Psoas muscle (tissue), 8 donors: ENCODE data around the gene INPP5E. TPM values are rescaled to one million over a fixed set of nuclear protein-coding genes. Genes with fewer than 3 reads are reported as not detected.

ENCODE experiments used
- ATAC-seq, 4 donors: fragments of 200-7000 bp; cut with Tn5 transposase; one replicate each; pipeline ENCODE4 v1.9.1; 2020; ENCODE audit warnings: moderate library complexity in 3 of 4, mild to moderate bottlenecking in 2 of 4
- DNase-seq, 2 donors: peaks; one replicate each; pipeline ENCODE4 v3.0.0-alpha.2; 2020
- H3K27ac ChIP-seq: fragments of 200-600 bp; one replicate; pipeline ENCODE4 v1.8.0; 2022
- H3K27me3 ChIP-seq, 3 donors: fragments of 200-600 bp in 1 of 3; one replicate each; pipeline versions ENCODE4 v1.6.1 to v1.8.0; 2013 to 2022; ENCODE audit warnings: low read length in 2 of 3, mild to moderate bottlenecking in 2 of 3, moderate library complexity in 1 of 3; ENCODE audit not compliant: insufficient read depth in 3 of 3
- H3K36me3 ChIP-seq, 2 donors: fragments of 200-600 bp in 1 of 2; one replicate each; pipeline versions ENCODE4 v1.6.1 to v1.8.0; 2013 to 2022; ENCODE audit warnings: low read depth in 1 of 2, mild to moderate bottlenecking in 1 of 2, moderate library complexity in 1 of 2; ENCODE audit not compliant: insufficient read depth in 1 of 2
- H3K4me1 ChIP-seq: fragments of 200-600 bp; one replicate; pipeline ENCODE4 v1.8.0; 2022
- H3K4me3 ChIP-seq: fragments of 200-600 bp; one replicate; pipeline ENCODE4 v1.8.0; 2022; ENCODE audit warnings: mild to moderate bottlenecking
- H3K9me3 ChIP-seq: fragments of 200-600 bp; one replicate; pipeline ENCODE4 v1.8.0; 2022
- WGBS, 3 donors: extraction: QIAGEN DNeasy Blood & Tissue Kit; methylation state at CpG; one replicate each; pipeline versions ENCODE4 v1.1.6 to v1.1.7; 2013; 5-methylcytosine and 5-hydroxymethylcytosine counted together
- intact Hi-C, 2 donors: fragments of 100-400 bp; cut with DNase I; formaldehyde crosslinking; loops; one replicate each; pipeline versions ENCODE4 v1.11.0 to v1.14.2; 2022
- polyA plus RNA-seq, 3 donors: library from polyadenylated mRNA; stranded (reverse); fragments of 200-250 nt; gene quantifications; one replicate each; pipeline ENCODE4 v1.2.3, GENCODE V29; 2013
- total RNA-seq, 4 donors: library from RNA; stranded (reverse); fragmentation: NEBNext Ultra II Directional in 2 of 4; extraction: Animal tissue kit (Norgen Biotek cat#: 25700) in 2 of 4; gene quantifications; one replicate each; pipeline versions ENCODE4 v1.2.1 to v1.2.4, GENCODE V29; 2021 to 2023
- TF ChIP-seq, protein P1 (sequence below): fragments of 200-600 bp; IDR thresholded peaks from one replicate; pipeline ENCODE4 v1.8.0; 2022; ENCODE audit warnings: antibody characterized with exemption
- donor health status: healthy with polysubstance abuse.
- donor health status: DM: no; HTN: no; CAD: no; lungs with moderate emphysema.
- donor health status: Bipolar disorder and iron deficiency.
- donor health status: healthy.
- donor health status: DM: yes; HTN: yes; CAD: no.
- donor health status: DM: no; HTN: no; CAD: no.
- donor health status: DM: no; HTN: no; CAD: no.
- donor health status: DM: yes; HTN: yes; CAD: no.

Gene INPP5E
- total and polyA plus RNA-seq, 7 donors: 4.7 to 9.6 (median 5.3) TPM

GRCh38 chr9:136441191-136441680 lies 1.6 kb upstream of the INPP5E start:
- peaks cover 0 to 64% of the 10 kb centered on the region in 2 donors for H3K36me3 ChIP-seq
- 87 to 89% (median 88%) methylated on average over 15 of the region's 15 CpGs for WGBS, 3 donors
- no peak overlapping the region for H3K27ac ChIP-seq

DNA sequence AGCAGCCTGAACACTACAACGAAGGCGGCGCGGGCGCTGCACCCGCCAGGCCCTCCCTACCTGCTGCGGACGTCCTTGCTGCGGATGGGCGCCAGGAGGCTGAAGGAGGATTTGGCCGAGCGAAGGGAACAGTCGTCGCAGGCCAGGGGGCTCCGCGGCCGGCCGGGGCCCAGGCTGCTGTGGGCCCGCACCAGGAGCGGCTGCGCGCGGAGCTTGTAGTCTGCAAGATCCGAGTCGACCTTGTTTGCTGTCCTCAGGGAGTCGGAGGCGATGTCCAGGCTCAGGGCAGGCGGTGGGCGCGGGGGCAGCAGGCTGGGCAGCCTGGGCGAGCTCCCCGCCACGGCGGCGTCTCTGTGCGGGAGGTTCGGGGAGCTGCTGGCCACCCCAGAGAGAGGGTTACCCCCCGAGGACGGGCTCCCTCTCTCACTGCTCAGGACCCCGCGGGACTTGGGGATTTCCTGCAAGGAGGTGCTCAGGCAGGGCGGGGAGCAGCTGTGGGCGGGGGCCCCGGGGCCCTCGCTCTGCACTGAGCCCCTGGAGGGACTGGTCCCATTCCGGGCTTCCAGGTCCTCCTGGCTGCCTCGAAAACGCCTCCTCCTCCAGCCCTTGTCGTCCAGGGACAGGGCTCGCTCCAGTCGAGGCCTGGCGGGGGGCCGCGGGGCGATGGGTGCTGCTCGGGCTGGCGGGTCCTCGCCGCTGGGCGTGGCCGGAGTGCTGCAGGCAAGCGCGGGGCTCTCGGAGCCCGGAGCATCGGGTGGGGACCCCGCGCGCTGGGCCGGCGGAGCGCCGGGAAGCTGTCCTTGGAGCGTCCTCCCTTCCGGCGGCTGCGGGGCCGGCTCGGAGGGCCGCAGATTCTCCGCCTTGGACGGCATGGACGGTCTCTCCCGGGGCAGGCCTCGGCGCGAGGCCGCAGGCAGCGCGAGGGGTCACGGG lies 831 bp downstream of the INPP5E start:
- intact Hi-C loops: no loop called here

More at GRCh38 chr9:136441191-136441680, 1.6 kb upstream of the INPP5E start:
- intact Hi-C loops: loop anchor here in 1 of 2 donors (5.0 kb wide), 1 partner anchor 36 kb away; no protein-coding TSS in a partner anchor
- TF ChIP-seq, protein P1, sequence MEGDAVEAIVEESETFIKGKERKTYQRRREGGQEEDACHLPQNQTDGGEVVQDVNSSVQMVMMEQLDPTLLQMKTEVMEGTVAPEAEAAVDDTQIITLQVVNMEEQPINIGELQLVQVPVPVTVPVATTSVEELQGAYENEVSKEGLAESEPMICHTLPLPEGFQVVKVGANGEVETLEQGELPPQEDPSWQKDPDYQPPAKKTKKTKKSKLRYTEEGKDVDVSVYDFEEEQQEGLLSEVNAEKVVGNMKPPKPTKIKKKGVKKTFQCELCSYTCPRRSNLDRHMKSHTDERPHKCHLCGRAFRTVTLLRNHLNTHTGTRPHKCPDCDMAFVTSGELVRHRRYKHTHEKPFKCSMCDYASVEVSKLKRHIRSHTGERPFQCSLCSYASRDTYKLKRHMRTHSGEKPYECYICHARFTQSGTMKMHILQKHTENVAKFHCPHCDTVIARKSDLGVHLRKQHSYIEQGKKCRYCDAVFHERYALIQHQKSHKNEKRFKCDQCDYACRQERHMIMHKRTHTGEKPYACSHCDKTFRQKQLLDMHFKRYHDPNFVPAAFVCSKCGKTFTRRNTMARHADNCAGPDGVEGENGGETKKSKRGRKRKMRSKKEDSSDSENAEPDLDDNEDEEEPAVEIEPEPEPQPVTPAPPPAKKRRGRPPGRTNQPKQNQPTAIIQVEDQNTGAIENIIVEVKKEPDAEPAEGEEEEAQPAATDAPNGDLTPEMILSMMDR: no peak
- Histone ChIP-seq H3K27me3 (no peaks in the 10 kb centered on the region), H3K4me1 (peaks cover 26% of the 10 kb centered on the region), H3K4me3 (no peak overlapping the region), H3K9me3 (no peaks in the 10 kb centered on the region)
- no peak for DNase-seq
- no peak for ATAC-seq

GRCh38 chr9:136437839-136438547 lies 1.7 kb downstream of the INPP5E start:
- no peak for ATAC-seq
- no peak for DNase-seq
- H3K27me3 ChIP-seq: no peaks in the 10 kb centered on the region
- no peaks in the 10 kb centered on the region for H3K9me3 ChIP-seq
- H3K27ac ChIP-seq: no peak overlapping the region
- H3K4me3 ChIP-seq: peak overlapping the region; percentile 95
- H3K4me1 ChIP-seq: peaks cover 26% of the 10 kb centered on the region
- TF ChIP-seq, protein P1: no peak
- 52 to 54% (median 53%) methylated on average over 37 of the region's 37 CpGs for WGBS, 3 donors
- H3K36me3 ChIP-seq: peaks cover 0 to 39% of the 10 kb centered on the region in 2 donors
- intact Hi-C loops: no loop called here

More for the DNA sequence above, 831 bp downstream of the INPP5E start:
- no peak for DNase-seq
- peaks cover 0 to 45% of the 10 kb centered on the region in 2 donors for H3K36me3 ChIP-seq
- H3K27me3 ChIP-seq: no peaks in the 10 kb centered on the region
- TF ChIP-seq, protein P1: no peak
- no peaks in the 10 kb centered on the region for H3K9me3 ChIP-seq
- H3K4me1 ChIP-seq: peaks cover 26% of the 10 kb centered on the region
- ATAC-seq: peak; percentile 11 to 45 (median 34)
- H3K4me3 ChIP-seq: peak overlapping the region; percentile 95
- WGBS, 3 donors: 0 to 1% (median 1%) methylated on average over 58 to 91 of the region's 91 CpGs
- H3K27ac ChIP-seq: peak overlapping the region; percentile 79

GRCh38 chr9:136437430-136437829 lies 2.2 kb downstream of the INPP5E start:
- peak; percentile 15 to 33 (median 22) for ATAC-seq
- WGBS, 3 donors: 47 to 71% (median 65%) methylated on average over 8 of the region's 8 CpGs
- Histone ChIP-seq H3K4me1 (peaks cover 26% of the 10 kb centered on the region), H3K36me3 (peaks cover 0 to 39% of the 10 kb centered on the region in 2 donors), H3K4me3 (peak overlapping the region; percentile 95), H3K9me3 (no peaks in the 10 kb centered on the region), H3K27ac (no peak overlapping the region), H3K27me3 (no peaks in the 10 kb centered on the region)
- no peak for DNase-seq
- intact Hi-C loops: no loop called here
- TF ChIP-seq, protein P1: no peak
